ENCODE data around the gene TRIM38.

DNA sequence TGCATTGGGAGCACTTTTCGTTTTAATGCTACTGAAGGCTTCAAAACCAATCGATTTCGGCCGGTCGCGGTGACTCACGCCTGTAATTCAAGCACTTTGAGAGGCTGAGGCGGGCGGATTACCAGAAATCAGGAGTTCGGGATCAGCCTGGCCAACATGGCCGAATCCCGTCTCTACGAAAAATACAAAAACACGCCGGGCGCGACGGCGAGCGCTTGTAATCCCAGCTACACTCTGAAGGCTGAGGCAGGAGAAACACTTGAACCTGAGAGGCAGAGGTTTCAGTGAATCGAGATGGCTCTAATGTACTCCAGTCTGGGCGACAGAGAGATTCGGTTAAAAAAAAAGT, 58.4 kb downstream of the TRIM38 start:
- TF ChIP-seq, protein P1, sequence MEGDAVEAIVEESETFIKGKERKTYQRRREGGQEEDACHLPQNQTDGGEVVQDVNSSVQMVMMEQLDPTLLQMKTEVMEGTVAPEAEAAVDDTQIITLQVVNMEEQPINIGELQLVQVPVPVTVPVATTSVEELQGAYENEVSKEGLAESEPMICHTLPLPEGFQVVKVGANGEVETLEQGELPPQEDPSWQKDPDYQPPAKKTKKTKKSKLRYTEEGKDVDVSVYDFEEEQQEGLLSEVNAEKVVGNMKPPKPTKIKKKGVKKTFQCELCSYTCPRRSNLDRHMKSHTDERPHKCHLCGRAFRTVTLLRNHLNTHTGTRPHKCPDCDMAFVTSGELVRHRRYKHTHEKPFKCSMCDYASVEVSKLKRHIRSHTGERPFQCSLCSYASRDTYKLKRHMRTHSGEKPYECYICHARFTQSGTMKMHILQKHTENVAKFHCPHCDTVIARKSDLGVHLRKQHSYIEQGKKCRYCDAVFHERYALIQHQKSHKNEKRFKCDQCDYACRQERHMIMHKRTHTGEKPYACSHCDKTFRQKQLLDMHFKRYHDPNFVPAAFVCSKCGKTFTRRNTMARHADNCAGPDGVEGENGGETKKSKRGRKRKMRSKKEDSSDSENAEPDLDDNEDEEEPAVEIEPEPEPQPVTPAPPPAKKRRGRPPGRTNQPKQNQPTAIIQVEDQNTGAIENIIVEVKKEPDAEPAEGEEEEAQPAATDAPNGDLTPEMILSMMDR (IDR thresholded peaks at IDR 0.05), result no peak
- TF ChIP-seq POLR2A (IDR thresholded peaks at IDR 0.05), result no peak
